ENCODE measurements around the gene PRSS36. TPM values are rescaled to one million over a fixed set of nuclear protein-coding genes. Genes with fewer than 3 reads are reported as not detected.

Gene PRSS36
- total RNA-seq, 1 experiment from 2014 or later = 1.6 TPM

GRCh38 chr16:31182391-31182790, 32.5 kb upstream of the PRSS36 start:
- Mint-ChIP-seq H3K4me3 (ENCODE audit: low read depth, unreplicated experiment) (peak overlapping the region; percentile 82), H3K27ac (ENCODE audit: unreplicated experiment) (peak overlapping the region; percentile 13), H3K4me1 (ENCODE audit: low read depth, unreplicated experiment) (peaks cover 53% of the 10 kb centered on the region), H3K36me3 (ENCODE audit: insufficient read depth, unreplicated experiment) (peaks cover 84% of the 10 kb centered on the region), H3K9me3 (ENCODE audit: low read depth, unreplicated experiment) (no peaks in the 10 kb centered on the region), H3K27me3 (ENCODE audit: unreplicated experiment) (no peaks in the 10 kb centered on the region)
- intact Hi-C loops (cut with micrococcal nuclease; ENCODE audit: unreplicated experiment) = loop anchor here (10.0 kb wide), 1 partner anchor 202 kb away; no protein-coding TSS in a partner anchor
- no peak for TF ChIP-seq CTCF (IDR thresholded peaks at IDR 0.05; ENCODE audit: unreplicated experiment)
- DNase-seq = no peak
- CTCF ChIA-PET = no interaction called here
- BruUV-seq (replicated peaks) = no TSS peak

GRCh38 chr16:31181102-31181830, 31.4 kb upstream of the PRSS36 start:
- H3K9me3 Mint-ChIP-seq (ENCODE audit: low read depth, unreplicated experiment) = no peaks in the 10 kb centered on the region
- no peaks in the 10 kb centered on the region for H3K27me3 Mint-ChIP-seq (ENCODE audit: unreplicated experiment)
- peaks cover 42% of the 10 kb centered on the region for H3K4me1 Mint-ChIP-seq (ENCODE audit: low read depth, unreplicated experiment)
- intact Hi-C loops (cut with micrococcal nuclease; ENCODE audit: unreplicated experiment) = loop anchor here (10.0 kb wide), 1 partner anchor 204 kb away; no protein-coding TSS in a partner anchor
- H3K27ac Mint-ChIP-seq (ENCODE audit: unreplicated experiment) = peak overlapping the region; percentile 97
- BruUV-seq (replicated peaks) = TSS peak; percentile 38
- CTCF ChIA-PET = interaction anchor here (0.7 to 1.5 kb wide), 3 partner anchors 97 to 205 kb away, joined by 3 to 8 read pairs (median 4); partner anchors contain the start of gene HSD3B7
- H3K4me3 Mint-ChIP-seq (ENCODE audit: low read depth, unreplicated experiment) = peak overlapping the region; percentile 82
- peak; percentile 29 for DNase-seq
- peaks cover 73% of the 10 kb centered on the region for H3K36me3 Mint-ChIP-seq (ENCODE audit: insufficient read depth, unreplicated experiment)
- no peak for TF ChIP-seq CTCF (IDR thresholded peaks at IDR 0.05; ENCODE audit: unreplicated experiment)

- DNase-seq = peak; percentile 92
- TF ChIP-seq CTCF (IDR thresholded peaks at IDR 0.05; ENCODE audit: unreplicated experiment) = no peak
- Mint-ChIP-seq H3K9me3 (ENCODE audit: low read depth, unreplicated experiment) (no peaks in the 10 kb centered on the region), H3K27me3 (ENCODE audit: unreplicated experiment) (no peaks in the 10 kb centered on the region), H3K27ac (ENCODE audit: unreplicated experiment) (peak within 1 kb of the TSS; percentile 97), H3K4me1 (ENCODE audit: low read depth, unreplicated experiment) (peaks cover 28% of the 10 kb centered on the region), H3K36me3 (ENCODE audit: insufficient read depth, unreplicated experiment) (peaks cover 59% of the 10 kb centered on the region), H3K4me3 (ENCODE audit: low read depth, unreplicated experiment) (peak within 1 kb of the TSS; percentile 82)
- CTCF ChIA-PET = interaction anchor here (0.5 to 1.7 kb wide), 10 partner anchors 22 to 275 kb away, joined by 3 to 9 read pairs (median 5); partner anchors contain the start of genes HSD3B7, KAT8 and PYCARD
- BruUV-seq (replicated peaks) = no TSS peak
- intact Hi-C loops (cut with micrococcal nuclease; ENCODE audit: unreplicated experiment) = loop anchor here (10.0 kb wide), 1 partner anchor 205 kb away; no protein-coding TSS in a partner anchor
Measured at GRCh38 chr16:31179747-31180459, 30.0 kb upstream of the PRSS36 start, which contains the start of gene FUS. TSS of gene FUS (plus strand) at chr16:31180139. CDS start at chr16:31180215, 76 bp downstream.

- Mint-ChIP-seq H3K4me3 (ENCODE audit: low read depth, unreplicated experiment) (peak overlapping the region; percentile 82), H3K9me3 (ENCODE audit: low read depth, unreplicated experiment) (no peaks in the 10 kb centered on the region), H3K36me3 (ENCODE audit: insufficient read depth, unreplicated experiment) (peaks cover 53% of the 10 kb centered on the region), H3K27ac (ENCODE audit: unreplicated experiment) (peak overlapping the region; percentile 97), H3K27me3 (ENCODE audit: unreplicated experiment) (no peaks in the 10 kb centered on the region), H3K4me1 (ENCODE audit: low read depth, unreplicated experiment) (peaks cover 22% of the 10 kb centered on the region)
- no peak for TF ChIP-seq CTCF (IDR thresholded peaks at IDR 0.05; ENCODE audit: unreplicated experiment)
- intact Hi-C loops (cut with micrococcal nuclease; ENCODE audit: unreplicated experiment) = no loop called here
- TSS peak; percentile 91 for BruUV-seq (replicated peaks)
- DNase-seq = no peak
- CTCF ChIA-PET = interaction anchor here (1.0 to 1.7 kb wide), 5 partner anchors 25 to 194 kb away, joined by 3 to 9 read pairs (median 5); partner anchors contain the start of gene HSD3B7
Measured at GRCh38 chr16:31179219-31179746, 29.4 kb upstream of the PRSS36 start.
